Measurements from ENCODE around the gene SUN2. TPM values are rescaled to one million over a fixed set of nuclear protein-coding genes. Genes with fewer than 3 reads are reported as not detected.

SUN2 gene
- total RNA-seq, 1 experiment from 2014 or later = 55.5 TPM

DNA sequence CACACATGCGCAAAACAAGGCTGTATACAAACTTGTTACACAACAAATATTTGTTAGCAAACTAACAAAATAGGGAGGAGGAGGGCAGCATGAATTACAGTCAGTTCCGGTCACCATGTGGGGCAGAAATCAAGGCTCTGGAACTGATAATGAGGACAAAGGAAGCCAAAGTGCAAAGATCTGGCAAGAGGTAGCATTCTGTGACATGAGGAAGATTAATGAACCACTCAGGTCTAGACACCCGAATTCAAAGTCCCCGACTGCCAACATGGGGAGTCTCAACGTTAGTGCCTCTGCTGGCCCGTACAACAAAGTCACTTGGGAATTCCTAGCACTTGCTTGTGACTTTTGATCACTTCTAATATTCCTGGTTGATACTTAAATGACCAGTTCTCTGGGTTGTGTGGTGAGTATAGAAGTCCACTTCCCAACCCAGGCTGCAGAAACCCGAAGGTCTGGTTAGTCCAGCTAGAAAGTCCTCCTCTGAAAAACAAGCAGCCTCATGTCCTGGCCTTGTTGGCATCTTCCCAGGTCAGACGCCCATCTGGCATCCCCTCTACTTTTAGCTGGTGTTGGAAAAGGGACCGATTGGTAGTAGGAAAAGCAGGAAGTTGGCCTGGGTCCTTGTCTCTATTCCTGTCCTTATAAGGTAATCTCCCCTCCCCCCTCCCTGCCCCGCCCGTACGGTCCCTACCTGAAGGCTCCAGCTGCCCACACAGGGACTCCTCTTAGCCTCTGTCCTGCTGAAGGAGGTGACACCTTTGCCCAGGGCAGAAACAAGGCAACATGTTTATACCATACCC lies 1.6 kb downstream of the SUN2 start:
- intact Hi-C loops (cut with micrococcal nuclease) = no loop called here
- no peak overlapping the region for H2AFZ ChIP-seq (ENCODE audit: low read length)
- peak; percentile 67 for DNase-seq

DNA sequence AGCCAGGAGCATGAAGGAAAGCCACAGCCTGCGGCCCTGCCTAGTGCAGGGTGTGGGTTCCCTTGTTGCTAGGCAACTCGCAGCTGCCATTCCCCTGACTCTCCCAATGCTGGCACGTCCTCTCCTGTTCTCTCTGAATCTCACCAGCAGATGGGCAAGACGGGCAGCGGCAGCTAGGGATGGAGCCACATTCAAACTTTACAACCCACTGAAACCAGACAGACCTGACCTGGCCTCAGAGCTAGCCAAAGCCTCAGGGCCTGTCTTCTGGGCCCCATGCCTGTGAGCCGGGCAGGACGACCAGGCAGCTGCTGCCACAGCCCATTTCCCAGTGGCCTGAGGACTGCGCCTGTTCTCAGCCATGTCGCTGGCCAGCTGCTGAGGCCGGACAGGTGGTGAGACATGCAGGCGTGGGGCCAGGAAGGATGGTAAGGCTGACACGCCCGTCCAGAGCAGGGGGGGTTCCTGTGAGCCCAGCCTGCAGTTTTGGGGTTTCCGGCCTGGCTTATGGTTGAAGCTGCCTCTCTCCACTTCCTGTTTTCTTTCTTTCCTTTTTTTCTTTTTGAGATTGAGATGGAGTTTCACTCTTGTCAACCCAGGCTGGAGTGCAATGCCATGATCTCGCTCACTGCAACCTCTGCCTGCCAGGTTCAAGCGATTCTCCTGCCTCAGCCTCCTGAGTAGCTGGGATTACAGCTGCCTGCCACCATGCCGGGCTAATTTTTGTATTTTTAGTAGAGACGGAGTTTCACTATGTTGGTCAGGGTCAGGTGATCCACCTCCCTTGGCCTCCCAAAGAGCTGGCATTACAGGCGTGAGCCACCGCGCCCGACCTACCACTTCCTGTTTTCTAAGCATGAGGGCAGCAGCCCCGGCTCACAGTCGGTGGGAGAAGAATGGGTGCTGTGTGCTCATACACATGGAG lies 4.1 kb downstream of the SUN2 start:
- Histone ChIP-seq H3K9me3 (ENCODE audit: low read length) (no peaks in the 10 kb centered on the region), H3K36me3 (ENCODE audit: low read depth, low read length) (no peaks in the 10 kb centered on the region), H3K9me2 (replicated peaks; ENCODE audit: low read length) (no peaks in the 10 kb centered on the region), H3F3A (ENCODE audit: low read length, unreplicated experiment) (no peaks in the 10 kb centered on the region), H3K27me3 (ENCODE audit: low read length) (no peaks in the 10 kb centered on the region), H3K4me1 (ENCODE audit: insufficient read depth, low read length) (peaks cover 15% of the 10 kb centered on the region), H3K4me3 (ENCODE audit: low read length) (no peak overlapping the region), H4K20me1 (ENCODE audit: low read length) (no peaks in the 10 kb centered on the region), H3K4me2 (ENCODE audit: low read length) (no peak overlapping the region), H2AFZ (ENCODE audit: low read length) (no peak overlapping the region), H3K79me2 (ENCODE audit: low read length) (peaks cover 15% of the 10 kb centered on the region), H3K9ac (ENCODE audit: low read length) (no peak overlapping the region), H3K27ac (ENCODE audit: low read length) (no peak overlapping the region)
- ChIA-PET CTCF (no interaction called here), POLR2A (ENCODE audit: unreplicated experiment) (no interaction called here)
- intact Hi-C loops (cut with micrococcal nuclease) = no loop called here
- no TSS peak for BruUV-seq (replicated peaks)
- TF ChIP-seq EZH2phosphoT487 (IDR thresholded peaks at IDR 0.05; ENCODE audit: borderline replicate concordance, low read length) (no peak), EZH2 (IDR thresholded peaks at IDR 0.05; ENCODE audit: low read length, unreplicated experiment) (no peak)
- TF ChIP-seq, protein P1, sequence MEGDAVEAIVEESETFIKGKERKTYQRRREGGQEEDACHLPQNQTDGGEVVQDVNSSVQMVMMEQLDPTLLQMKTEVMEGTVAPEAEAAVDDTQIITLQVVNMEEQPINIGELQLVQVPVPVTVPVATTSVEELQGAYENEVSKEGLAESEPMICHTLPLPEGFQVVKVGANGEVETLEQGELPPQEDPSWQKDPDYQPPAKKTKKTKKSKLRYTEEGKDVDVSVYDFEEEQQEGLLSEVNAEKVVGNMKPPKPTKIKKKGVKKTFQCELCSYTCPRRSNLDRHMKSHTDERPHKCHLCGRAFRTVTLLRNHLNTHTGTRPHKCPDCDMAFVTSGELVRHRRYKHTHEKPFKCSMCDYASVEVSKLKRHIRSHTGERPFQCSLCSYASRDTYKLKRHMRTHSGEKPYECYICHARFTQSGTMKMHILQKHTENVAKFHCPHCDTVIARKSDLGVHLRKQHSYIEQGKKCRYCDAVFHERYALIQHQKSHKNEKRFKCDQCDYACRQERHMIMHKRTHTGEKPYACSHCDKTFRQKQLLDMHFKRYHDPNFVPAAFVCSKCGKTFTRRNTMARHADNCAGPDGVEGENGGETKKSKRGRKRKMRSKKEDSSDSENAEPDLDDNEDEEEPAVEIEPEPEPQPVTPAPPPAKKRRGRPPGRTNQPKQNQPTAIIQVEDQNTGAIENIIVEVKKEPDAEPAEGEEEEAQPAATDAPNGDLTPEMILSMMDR (conservative IDR thresholded peaks at IDR 0.05; ENCODE audit: low read depth, low read length) = no peak
- DNase-seq = no peak
- ATAC-seq = no peak

More for the DNA sequence above, 1.6 kb downstream of the SUN2 start:
- Histone ChIP-seq H3K79me2 (ENCODE audit: low read length) (peaks cover 15% of the 10 kb centered on the region), H3K4me1 (ENCODE audit: insufficient read depth, low read length) (peaks cover 23% of the 10 kb centered on the region), H3K27me3 (ENCODE audit: low read length) (no peaks in the 10 kb centered on the region), H3K27ac (ENCODE audit: low read length) (peak overlapping the region; percentile 38), H3K4me2 (ENCODE audit: low read length) (peak overlapping the region; percentile 93), H3K9me2 (replicated peaks; ENCODE audit: low read length) (no peaks in the 10 kb centered on the region), H3K9me3 (ENCODE audit: low read length) (no peaks in the 10 kb centered on the region), H3K9ac (ENCODE audit: low read length) (no peak overlapping the region), H3F3A (ENCODE audit: low read length, unreplicated experiment) (no peaks in the 10 kb centered on the region), H3K36me3 (ENCODE audit: low read depth, low read length) (no peaks in the 10 kb centered on the region), H3K4me3 (ENCODE audit: low read length) (peak overlapping the region; percentile 82), H4K20me1 (ENCODE audit: low read length) (no peaks in the 10 kb centered on the region)
- ATAC-seq = peak; percentile 10
- POLR2A ChIA-PET (ENCODE audit: unreplicated experiment) = no interaction called here
- TF ChIP-seq EZH2 (IDR thresholded peaks at IDR 0.05; ENCODE audit: low read length, unreplicated experiment) = no peak
- no peak for TF ChIP-seq EZH2phosphoT487 (IDR thresholded peaks at IDR 0.05; ENCODE audit: borderline replicate concordance, low read length)
- TF ChIP-seq, protein P1 (conservative IDR thresholded peaks at IDR 0.05; ENCODE audit: low read depth, low read length) = no peak
- CTCF ChIA-PET = no interaction called here
- BruUV-seq (replicated peaks) = no TSS peak

Measured in PC-3 (cell line).